OCI-LY3 (cell line): Measurements from ENCODE around the gene RBMY1A1.
"Not testable (repeated sequence)": the region's sequence is repeated elsewhere in the genome, so short reads cannot be mapped to it uniquely, and the experiment has no call there.

ENCODE experiments used
- EZH2phosphoT487 ChIP-seq: fragments of 200-600 bp; shearing (Covaris generic); IDR thresholded peaks from 2 replicates; pipeline ENCODE4 v1.6.1; 2018; ENCODE audit warnings: antibody characterized with exemption, mixed run types, low read depth
- TF ChIP-seq, protein P1 (sequence below): fragments of 200-600, 300-600 bp; sonication (generic); IDR thresholded peaks from 2 replicates; pipeline ENCODE4 v1.5.1; 2014; ENCODE audit warnings: antibody characterized with exemption, low read length, low read depth

DNA sequence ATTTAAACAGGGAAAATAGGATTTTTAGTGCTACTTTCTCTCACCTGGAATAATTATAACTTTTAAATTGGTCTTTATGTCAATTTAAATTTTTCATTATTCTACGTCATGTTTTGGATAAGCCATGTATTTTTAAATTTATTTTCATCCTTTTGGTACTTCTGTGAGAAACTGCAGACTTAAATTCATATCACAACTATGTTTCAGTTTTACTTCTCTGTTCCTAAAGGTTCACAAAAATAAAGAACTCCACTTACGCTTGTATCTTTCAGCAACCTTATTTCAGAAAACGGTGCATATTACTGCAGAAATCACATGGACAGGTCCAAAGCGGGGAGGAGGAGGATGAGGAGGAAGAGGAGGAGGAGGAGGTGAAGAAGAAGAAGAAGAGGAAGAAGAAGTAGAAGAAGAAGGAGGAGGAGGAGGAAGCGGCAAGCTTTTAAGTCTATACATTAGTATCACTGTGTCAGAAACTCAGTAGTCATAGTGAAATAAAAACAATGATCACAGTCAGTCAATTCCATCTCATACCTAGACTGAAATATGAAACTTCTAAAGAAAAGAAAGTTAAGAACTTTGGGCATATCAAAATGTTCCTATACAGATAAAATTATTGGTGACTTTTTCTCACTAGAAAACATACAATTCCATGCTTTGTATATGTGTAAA is 24.8 kb downstream of the RBMY1A1 start:
- TF ChIP-seq, protein P1, sequence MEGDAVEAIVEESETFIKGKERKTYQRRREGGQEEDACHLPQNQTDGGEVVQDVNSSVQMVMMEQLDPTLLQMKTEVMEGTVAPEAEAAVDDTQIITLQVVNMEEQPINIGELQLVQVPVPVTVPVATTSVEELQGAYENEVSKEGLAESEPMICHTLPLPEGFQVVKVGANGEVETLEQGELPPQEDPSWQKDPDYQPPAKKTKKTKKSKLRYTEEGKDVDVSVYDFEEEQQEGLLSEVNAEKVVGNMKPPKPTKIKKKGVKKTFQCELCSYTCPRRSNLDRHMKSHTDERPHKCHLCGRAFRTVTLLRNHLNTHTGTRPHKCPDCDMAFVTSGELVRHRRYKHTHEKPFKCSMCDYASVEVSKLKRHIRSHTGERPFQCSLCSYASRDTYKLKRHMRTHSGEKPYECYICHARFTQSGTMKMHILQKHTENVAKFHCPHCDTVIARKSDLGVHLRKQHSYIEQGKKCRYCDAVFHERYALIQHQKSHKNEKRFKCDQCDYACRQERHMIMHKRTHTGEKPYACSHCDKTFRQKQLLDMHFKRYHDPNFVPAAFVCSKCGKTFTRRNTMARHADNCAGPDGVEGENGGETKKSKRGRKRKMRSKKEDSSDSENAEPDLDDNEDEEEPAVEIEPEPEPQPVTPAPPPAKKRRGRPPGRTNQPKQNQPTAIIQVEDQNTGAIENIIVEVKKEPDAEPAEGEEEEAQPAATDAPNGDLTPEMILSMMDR = not testable (repeated sequence)
- TF ChIP-seq EZH2phosphoT487 = not testable (repeated sequence)
